T-helper 1 cell (primary cell): Measurements from ENCODE around the gene SMDT1.
"Not testable (repeated sequence)": the region's sequence is repeated elsewhere in the genome, so short reads cannot be mapped to it uniquely, and the experiment has no call there.

Source experiments
- DNase-seq, 5 donors: peaks; one replicate each; pipeline ENCODE4 v3.0.0-alpha.2; 2012 to 2020

SMDT1 gene

GRCh38 chr22:42070517-42071422, 8.7 kb upstream of the SMDT1 start, which contains the start of gene NAGA:
NAGA (minus strand) TSS chr22:42070812; CDS start chr22:42070297, 515 bp downstream.
- peak; percentile 84 to 96 (median 90) for DNase-seq

- not testable (repeated sequence) for DNase-seq
These were observed 8.0 kb upstream of the SMDT1 start for GRCh38 chr22:42071508-42071907.

- DNase-seq: no peak
These were observed 6.7 kb upstream of the SMDT1 start for GRCh38 chr22:42072606-42073330.

GRCh38 chr22:42073621-42074041, 5.9 kb upstream of the SMDT1 start:
- no peak for DNase-seq

- DNase-seq: peak; percentile 27 to 67 (median 48)
These were observed 5.2 kb upstream of the SMDT1 start, which contains the start of gene PHETA2 for GRCh38 chr22:42074132-42074811. PHETA2 (plus strand) TSS chr22:42074248; CDS start chr22:42077294, 3,046 bp downstream.

- no peak for DNase-seq
These were observed 4.4 kb upstream of the SMDT1 start for GRCh38 chr22:42074846-42075676.

GRCh38 chr22:42076764-42077485, 2.6 kb upstream of the SMDT1 start:
- no peak for DNase-seq

- no peak for DNase-seq
These were observed 1.9 kb upstream of the SMDT1 start for GRCh38 chr22:42077486-42078125.

GRCh38 chr22:42078469-42079318, 806 bp upstream of the SMDT1 start:
- no peak for DNase-seq

- peak in 1 of 5 donors; percentile 31 for DNase-seq
These were observed 787 bp downstream of the SMDT1 start for GRCh38 chr22:42080287-42080686.

- no peak for DNase-seq
These were observed 3.6 kb downstream of the SMDT1 start for GRCh38 chr22:42083119-42083518.

GRCh38 chr22:42084874-42085273, 5.4 kb downstream of the SMDT1 start:
- DNase-seq: no peak

- no peak for DNase-seq
These were observed 6.6 kb downstream of the SMDT1 start for GRCh38 chr22:42086051-42086450.

GRCh38 chr22:42090596-42091454, 11.3 kb downstream of the SMDT1 start, which contains the start of gene NDUFA6:
NDUFA6 (minus strand) TSS chr22:42090772; CDS start chr22:42090744, 28 bp downstream.
- peak; percentile 96 to 100 (median 98) for DNase-seq

GRCh38 chr22:42091455-42091782, 11.9 kb downstream of the SMDT1 start:
- DNase-seq: no peak

GRCh38 chr22:42101199-42101598, 21.7 kb downstream of the SMDT1 start:
- no peak for DNase-seq

- DNase-seq: not testable (repeated sequence)
These were observed 24.9 kb downstream of the SMDT1 start for GRCh38 chr22:42104332-42104860.

GRCh38 chr22:42108848-42109247, 29.3 kb downstream of the SMDT1 start:
- no peak for DNase-seq
